HG03342 (cell line): ENCODE results near the gene MAP3K13.

Experiments
- ATAC-seq: cut with Tn5 transposase; IDR thresholded peaks from one replicate; pipeline ENCODE4 v1.9.1; 2021; ENCODE audit warnings: mild to moderate bottlenecking, moderate library complexity; ENCODE audit not compliant: unreplicated experiment

Gene MAP3K13, protein sequence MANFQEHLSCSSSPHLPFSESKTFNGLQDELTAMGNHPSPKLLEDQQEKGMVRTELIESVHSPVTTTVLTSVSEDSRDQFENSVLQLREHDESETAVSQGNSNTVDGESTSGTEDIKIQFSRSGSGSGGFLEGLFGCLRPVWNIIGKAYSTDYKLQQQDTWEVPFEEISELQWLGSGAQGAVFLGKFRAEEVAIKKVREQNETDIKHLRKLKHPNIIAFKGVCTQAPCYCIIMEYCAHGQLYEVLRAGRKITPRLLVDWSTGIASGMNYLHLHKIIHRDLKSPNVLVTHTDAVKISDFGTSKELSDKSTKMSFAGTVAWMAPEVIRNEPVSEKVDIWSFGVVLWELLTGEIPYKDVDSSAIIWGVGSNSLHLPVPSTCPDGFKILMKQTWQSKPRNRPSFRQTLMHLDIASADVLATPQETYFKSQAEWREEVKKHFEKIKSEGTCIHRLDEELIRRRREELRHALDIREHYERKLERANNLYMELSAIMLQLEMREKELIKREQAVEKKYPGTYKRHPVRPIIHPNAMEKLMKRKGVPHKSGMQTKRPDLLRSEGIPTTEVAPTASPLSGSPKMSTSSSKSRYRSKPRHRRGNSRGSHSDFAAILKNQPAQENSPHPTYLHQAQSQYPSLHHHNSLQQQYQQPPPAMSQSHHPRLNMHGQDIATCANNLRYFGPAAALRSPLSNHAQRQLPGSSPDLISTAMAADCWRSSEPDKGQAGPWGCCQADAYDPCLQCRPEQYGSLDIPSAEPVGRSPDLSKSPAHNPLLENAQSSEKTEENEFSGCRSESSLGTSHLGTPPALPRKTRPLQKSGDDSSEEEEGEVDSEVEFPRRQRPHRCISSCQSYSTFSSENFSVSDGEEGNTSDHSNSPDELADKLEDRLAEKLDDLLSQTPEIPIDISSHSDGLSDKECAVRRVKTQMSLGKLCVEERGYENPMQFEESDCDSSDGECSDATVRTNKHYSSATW

DNA sequence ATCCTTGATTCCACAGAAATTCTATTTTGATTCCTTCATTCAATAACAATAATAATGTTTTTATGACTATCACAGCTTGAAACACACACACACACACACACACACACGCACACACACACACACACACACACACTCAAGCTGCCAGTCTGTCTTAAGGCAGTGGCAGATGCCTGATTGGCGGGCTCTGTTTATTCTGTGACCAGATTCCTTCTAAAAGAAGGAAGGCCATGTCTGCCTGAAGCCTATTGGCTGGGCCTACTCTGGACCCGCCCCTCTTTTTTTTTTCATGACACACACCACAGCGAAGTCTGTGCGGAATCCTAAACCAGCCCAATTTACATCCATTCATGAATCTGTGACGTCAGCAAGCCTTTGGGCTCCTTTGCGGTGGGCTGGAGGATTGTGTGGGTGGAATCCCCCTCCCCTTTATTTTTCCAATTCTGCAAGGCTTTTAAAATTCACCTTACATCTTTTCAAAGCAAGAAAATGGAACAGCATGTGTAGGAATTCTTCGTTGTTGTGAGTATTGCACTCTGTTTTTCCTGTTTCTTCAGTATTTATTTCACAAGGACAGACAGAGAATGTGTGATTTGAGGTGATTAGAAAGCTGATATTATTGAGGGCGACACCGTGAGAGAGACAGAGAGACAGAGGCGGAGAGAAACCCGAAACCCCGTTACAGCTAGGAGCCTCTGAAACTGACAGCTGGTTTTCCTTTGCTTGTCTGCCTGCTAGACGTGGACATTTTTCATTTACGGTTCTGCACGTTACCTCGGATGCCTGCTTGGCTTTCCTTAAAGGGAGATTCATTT, at the start of gene MAP3K13:
TSS of gene MAP3K13 (plus strand) at position 287 of the 812 bp plus-strand sequence. CDS start 65,446 bp downstream, outside the sequence.
- ATAC-seq = peak; percentile 96

DNA sequence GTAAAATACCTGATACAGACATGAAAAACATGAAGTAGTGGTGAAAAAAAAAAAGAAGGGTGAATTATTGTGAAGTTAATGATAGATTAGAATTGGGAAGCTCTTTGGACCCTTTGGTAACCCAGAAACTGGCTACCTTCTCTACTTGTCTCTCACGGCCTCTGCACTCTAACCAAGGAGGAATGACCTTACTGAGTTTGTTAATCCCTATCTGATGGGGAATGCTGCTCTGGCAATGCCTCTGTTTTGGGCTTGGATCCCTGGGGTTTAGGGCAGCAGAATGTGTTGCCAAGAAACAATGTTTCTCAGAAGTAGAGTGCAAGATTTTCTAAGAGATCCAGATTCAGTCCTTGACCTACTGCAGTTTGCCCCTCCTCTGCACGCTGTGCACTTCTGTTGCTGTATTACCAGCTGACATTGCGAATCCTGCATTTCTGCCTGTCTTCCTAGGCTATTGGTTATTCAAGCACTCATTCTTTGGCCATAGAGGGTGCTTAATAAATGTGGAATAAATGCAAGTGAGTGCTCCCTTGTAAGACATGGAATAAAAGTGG, 49.2 kb upstream of the MAP3K13 start:
- no peak for ATAC-seq

DNA sequence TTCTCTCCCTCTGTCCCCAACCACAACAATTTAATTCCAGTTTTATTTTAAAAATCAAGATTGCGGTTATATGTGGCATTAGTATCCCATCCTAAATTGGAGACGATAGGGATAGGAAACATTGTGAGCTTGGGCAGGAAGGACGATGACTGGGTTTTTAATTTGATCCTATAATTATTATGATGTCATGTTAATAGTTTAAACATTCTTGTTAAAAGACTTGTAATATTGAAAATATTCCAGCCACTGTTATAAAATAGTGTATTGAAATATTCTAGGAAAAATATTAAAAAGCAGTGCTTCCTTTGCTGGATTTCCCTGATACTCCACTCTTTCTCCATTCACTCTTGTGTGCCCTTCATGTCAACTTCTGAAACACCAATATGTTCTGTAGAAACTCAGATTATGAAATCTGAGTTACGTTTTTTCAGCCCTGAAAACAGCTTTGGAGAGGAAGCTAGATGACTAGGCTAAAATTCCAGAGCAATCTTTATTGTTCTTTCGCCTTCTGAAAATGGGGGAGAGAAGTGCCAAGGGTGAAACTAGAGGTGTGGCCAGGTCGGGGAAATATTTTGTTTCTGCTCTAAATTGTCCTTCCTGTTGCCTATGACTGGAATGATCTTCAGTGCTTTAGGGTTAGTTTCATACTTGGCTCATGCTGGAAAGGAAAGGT, 46.1 kb upstream of the MAP3K13 start:
- ATAC-seq = no peak

DNA sequence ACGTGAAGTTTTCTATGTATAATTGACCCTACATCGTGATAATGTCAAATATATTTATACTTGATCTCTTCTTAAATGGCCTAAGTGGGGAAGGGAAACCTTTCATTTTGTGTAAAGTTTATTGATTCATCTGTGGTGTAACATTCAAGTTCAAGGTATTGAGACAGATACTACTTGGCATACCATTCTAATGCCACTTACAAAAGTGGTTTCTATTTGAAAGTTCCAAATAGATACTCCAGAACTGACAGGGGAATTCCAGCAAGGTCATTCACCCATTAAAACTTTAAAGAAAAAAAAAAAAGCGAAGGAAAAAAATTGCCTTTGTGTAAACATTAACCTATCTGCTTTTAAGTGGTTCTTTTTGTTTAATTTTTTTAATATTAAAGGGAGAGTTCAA, 45.3 kb upstream of the MAP3K13 start:
- no peak for ATAC-seq

DNA sequence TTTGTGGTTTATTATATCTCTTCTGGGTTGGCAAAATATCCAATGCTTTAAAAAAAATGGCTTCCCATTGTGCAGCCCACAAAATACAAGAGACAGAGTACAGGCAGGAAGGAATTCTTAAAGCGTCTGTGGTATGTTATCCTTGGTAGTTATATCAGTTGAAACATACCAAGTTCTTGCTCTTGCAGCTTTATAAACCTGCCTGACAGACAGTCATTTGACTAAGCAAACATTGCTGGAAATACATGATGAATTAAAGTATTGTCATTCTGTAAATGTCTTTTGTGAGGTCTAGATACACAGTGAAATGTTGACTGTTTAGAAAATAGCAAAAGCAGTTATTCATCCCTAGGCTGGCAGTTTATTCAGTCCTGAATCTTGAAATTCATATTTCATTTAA, 44.8 kb upstream of the MAP3K13 start:
- ATAC-seq = no peak

DNA sequence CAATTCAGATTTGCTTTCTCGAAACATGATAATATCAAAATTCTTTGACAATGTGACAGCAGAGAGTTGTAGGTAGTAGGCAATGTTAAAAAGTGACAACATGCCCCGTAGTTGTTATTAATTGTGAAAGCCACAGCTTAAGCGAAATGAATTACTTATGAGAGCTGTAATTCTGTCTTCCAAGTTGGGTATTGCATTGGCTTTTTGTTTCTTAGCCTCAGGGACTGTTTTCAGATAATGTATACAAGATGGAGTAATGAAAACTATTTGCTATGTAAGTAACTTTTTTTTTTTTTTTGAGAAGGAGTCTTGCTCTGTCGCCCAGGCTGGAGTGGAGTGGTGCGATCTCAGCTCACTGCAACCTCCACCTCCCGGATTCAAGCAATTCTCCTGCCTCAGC, 43.1 kb upstream of the MAP3K13 start:
- ATAC-seq = no peak

DNA sequence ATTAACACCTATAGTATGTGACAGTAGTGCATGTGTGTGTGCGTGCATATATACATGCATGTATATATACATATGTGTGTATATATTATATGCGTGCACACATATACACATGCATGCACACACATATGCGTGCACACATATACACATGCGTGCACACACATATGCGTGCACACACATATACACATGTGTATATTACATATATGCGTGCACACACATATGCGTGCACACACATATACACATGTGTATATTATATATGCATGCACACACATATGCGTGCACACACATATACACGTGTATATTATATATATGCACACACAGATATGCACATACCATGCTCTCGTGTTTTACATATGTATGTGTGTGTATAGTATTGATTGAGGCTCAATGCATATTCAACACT, 42.0 kb upstream of the MAP3K13 start:
- no peak for ATAC-seq

DNA sequence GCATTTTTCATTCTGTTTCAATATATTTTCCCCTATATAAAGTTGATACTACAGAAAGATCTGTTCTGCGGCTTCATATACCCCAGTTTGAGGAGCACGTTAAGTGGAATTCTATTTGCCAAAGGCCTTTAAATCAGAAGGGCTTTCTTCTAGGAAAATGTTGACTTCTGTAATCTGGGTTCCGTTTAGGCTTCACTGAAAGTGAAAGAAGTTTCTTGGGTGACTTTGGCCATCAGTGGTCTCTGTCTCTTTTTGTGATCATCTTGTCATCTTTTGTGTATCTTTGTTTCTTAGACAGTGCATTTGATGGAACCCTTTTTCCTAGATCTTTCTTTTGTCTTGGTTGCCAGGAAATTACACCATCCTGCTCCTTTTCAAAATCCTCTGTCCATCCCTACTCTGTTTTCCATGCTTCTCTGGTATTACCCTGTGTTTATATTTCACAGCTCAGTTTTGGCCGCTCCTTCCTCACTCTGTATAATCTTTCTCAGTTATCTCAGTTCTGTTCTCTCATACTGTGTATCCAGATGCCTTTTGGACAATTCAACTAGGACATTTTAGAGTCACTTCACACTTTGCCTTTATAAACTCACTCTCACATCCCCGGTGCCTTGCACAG, 40.7 kb upstream of the MAP3K13 start:
- ATAC-seq = no peak

DNA sequence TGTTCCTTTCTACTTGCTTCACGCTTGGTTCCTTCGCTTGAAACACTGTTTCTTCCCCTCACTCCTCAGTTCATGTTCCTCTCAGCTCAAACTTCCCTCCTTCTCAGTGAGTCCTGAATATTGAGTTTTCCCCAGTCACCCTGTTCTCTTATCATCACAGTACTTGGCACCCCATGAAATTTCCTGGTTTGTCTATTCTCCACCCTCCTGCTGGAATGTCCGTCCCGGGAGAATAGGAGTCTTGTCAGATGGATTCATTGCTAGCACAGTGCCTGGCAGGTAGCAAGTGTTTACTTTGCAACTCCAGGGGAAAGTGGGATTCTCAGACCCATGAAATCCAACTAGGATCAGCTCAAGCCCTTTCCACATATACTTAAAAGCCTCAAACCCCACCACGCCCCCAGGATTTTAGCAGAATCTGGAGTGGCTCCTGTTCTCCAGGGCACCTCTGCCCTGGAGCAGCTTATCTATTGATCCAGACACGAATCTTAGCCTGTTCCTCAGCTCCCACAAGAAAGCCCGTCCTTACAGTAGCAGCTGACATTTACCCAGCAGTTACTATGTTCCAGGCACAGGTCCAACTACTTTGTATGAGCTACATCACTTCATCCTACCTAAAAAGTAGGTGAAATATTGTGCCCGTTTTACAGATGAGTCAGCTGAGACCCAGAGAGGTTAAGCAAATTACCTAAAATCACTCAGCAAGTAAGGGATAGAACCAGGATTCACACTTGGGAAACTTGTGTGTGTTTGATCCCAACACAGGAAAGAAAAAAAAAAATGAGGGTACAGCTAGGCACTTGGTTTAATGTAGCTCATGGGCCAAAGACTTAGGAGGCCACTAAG, 36.8 kb upstream of the MAP3K13 start:
- no peak for ATAC-seq

DNA sequence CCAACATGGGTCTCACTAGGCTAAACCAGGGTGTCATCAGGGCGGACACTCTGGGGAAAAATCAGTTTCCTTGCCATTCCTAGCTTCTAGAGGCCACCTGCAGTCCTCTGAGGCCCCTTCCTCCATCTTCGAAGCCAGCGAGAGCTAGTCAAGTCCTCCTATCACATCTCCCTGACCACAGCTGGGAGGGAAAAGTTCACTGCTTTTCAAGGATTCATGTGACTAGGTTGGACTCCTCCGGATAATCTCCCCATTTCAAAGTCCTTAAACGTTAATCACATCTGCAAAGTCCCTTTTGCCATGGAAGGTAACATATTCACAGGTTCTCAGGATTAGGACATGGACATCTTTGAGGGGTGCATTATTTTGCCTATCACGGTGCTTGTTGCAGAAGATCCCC, 35.9 kb upstream of the MAP3K13 start:
- no peak for ATAC-seq

DNA sequence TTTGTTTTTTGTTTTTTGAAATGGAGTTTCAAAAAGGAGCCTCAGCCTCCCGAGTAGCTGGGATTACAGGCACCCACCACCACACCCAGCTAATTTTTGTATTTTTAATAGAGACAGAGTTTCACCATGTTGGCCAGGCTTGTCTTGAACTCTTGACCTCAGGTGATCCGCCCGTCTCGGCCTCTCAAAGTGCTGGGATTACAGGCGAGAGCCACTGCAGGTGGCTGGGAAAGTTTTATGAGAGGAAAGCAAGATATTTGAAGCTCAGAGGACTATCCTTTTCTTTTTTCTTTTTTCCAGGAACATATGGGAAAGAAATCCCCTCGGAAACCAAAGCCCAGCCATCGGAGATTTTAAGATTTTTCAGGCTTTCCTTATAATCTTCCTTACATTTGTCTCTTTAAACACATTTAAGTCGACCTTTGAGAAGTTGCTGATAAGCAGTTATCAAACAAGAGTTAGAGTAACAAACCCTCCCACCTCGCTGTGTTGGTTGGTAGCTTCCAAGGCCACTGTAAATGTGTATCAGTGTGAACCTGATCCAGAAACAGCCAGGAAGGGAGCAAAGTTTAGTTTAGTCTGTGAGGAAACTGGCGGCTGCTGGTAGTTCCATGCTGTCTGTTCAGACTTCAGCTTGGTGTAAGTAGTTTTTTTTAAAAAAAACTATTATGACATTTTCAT, 34.5 kb upstream of the MAP3K13 start:
- no peak for ATAC-seq

DNA sequence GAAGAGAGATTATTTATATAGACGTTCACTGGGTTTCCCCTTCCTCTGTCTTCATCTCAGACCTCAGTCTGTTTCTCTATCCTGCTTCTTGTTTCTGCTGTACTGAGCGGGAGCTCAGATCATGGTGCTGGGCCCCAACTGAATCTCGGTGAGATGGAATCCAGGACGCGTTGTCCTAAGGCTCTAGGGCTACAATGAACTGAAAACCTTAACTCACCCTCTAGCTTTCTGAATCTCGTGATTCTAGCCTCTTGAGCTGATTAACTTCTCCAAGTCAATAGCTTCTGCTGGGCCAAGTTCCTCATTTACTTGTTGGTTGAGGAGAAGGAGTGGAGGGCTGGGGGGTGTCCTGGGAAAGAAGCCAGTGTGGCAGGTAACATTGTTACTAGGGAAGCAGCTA, 32.7 kb upstream of the MAP3K13 start:
- ATAC-seq = no peak

DNA sequence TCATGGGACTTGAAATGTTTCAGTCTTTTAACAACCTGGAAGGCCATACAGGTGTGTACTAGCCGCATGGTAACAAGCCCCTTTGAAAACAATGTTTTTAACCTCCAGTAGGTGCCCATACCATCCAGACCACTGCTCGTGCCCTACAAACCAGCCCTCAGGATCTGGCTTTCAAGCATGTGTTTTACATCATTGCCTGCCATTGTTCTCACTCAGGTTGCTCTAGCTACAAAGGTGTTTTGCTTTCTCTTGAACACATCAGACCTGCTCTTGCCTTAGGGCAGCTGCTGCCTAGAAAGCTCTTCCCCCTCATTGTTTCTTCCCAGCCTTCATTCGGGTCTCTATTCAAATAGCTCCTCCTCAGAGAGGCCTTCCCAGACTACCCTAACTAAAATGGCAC, 32.3 kb upstream of the MAP3K13 start:
- ATAC-seq = no peak

DNA sequence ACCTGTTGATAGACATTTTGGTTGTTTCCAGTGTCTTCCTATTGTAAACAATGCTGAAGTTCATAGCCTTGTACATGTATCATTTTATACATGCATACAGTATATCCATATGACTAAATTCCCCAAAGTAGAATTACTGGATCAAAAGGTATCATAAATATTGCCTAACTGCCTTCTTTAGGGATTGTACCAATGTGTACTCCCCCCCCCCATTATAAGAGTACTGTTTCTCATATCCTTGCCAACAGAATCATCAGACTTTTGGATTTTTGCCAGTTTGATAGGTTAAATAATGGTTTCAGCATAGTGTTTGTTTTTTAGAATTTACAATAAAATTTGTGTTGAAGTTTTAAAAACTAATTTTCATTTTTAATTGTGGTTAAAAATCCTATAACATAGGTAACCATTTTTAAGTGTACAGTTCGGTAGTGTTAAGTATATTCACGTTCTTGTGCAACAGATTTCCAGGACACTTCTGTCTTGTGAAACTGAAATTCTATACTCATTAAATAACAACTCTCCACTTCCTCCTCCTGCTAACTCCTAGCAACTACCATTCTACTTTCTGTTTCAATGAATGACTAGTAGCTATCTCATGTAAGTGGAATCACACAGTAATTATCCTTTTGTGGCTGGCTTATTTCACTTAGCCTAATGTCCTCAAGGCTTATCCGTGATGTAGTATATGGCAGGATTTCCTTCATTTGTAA, 30.8 kb upstream of the MAP3K13 start:
- ATAC-seq = peak; percentile 98

DNA sequence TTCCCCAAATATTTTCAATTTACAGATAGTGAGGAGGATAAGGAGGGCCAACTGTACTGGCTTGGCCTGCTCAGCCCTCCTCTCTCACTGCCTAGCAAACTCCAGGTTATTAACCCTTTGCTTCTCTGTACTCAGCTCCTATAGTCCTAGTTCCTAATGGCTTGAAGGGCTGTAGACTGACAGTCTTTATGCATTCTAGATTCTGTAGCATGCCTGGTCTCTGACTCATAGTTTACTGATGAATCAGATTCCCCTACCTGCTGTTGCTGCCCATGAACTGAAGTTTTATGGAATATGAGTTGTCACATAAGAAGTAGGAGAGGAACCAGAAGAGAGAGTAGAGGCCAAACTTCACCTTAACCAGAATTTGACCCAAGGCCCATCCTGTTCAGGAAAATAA, 27.1 kb upstream of the MAP3K13 start:
- no peak for ATAC-seq

DNA sequence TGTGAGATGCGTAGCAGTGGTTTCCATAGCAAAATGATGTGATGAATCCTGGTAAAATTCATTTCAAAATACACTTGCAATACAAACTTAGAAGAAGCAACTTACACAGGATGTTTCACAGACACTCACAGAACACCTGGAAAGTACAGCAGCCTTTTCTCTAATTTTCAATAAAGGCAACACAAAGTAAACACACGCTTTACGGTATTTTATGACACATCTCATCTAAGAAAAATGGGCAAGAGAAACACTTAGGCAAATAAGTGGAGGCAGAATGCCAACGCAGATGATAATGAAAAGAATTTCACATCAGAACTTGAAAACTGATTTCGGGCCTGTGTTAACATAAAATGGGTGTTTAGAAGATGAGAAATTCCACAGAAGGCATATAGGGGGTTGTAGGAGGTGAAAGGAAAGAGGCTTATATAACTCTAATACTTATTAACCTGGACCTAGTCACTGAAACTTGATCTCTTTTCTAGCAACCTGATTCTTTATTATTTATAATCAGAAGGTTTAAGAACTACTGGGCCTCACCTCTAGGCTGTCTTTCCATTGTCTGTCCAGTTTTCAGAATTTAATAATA, 25.6 kb upstream of the MAP3K13 start:
- ATAC-seq = no peak

DNA sequence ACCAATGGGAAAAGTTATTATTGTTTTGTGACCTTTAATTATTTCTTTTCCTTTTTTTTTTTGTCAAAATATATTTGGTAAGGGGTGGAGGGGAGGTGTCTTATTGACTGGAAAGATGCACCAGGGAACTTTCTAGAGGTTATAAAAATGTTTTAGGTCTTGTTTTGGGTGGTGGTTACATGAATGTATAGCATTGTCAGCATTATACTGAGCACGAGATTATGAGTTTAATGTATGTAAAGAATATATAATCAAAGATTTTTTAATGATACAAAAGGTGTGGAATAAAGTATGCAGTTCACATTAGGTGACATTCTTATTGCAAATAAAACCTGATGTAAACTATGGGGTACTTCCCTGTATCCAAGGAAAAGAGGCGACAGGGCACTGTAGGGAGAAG, 23.0 kb upstream of the MAP3K13 start:
- no peak for ATAC-seq
